Smooth muscle cell (in vitro differentiated cells): Measurements from ENCODE around the gene PCDHA8. TPM values are rescaled to one million over a fixed set of nuclear protein-coding genes. Genes with fewer than 3 reads are reported as not detected.
"Not testable (repeated sequence)": the region's sequence is repeated elsewhere in the genome, so short reads cannot be mapped to it uniquely, and the experiment has no call there.

Experiments
- DNase-seq: peaks from one replicate; lab custom pipeline; 2025; ENCODE audit not compliant: unreplicated experiment; lab: John Stamatoyannopoulos, UW
- H2AFZ ChIP-seq: fragments of 200-600 bp; sonication (generic); 2 replicates; pipeline ENCODE4 v1.6.0; 2016; ENCODE audit warnings: antibody characterized with exemption, low read depth, mild to moderate bottlenecking
- H3F3A ChIP-seq: fragments of 200-600 bp; sonication (generic); 2 replicates; pipeline ENCODE4 v1.6.0; 2017; ENCODE audit warnings: antibody characterized with exemption, low read depth
- H3K27ac ChIP-seq: fragments of 200-600 bp; sonication (generic); 2 replicates; pipeline ENCODE4 v1.5.1; 2016; ENCODE audit warnings: low read depth, mild to moderate bottlenecking
- H3K27me3 ChIP-seq: fragments of 200-600 bp; sonication (generic); 2 replicates; pipeline ENCODE4 v1.6.1; 2016; ENCODE audit warnings: low read depth, mild to moderate bottlenecking
- H3K36me3 ChIP-seq: fragments of 200-600 bp; sonication (generic); 2 replicates; pipeline ENCODE4 v1.5.1; 2016; ENCODE audit warnings: low read depth
- H3K4me1 ChIP-seq: fragments of 200-600 bp; sonication (generic); 2 replicates; pipeline ENCODE4 v1.5.1; 2016; ENCODE audit warnings: low read depth
- H3K4me2 ChIP-seq: fragments of 200-600 bp; sonication (generic); 2 replicates; pipeline ENCODE4 v1.6.0; 2016; ENCODE audit warnings: mild to moderate bottlenecking
- H3K4me3 ChIP-seq: fragments of 200-600 bp; sonication (generic); 2 replicates; pipeline ENCODE4 v1.5.1; 2016; ENCODE audit warnings: mild to moderate bottlenecking
- H3K79me2 ChIP-seq: fragments of 200-600 bp; sonication (generic); 2 replicates; pipeline ENCODE4 v1.6.0; 2016; ENCODE audit warnings: low read depth, mild to moderate bottlenecking
- H3K9ac ChIP-seq: fragments of 200-600 bp; sonication (generic); 2 replicates; pipeline ENCODE4 v1.6.0; 2016; ENCODE audit warnings: low read depth
- H3K9me3 ChIP-seq: fragments of 200-600 bp; sonication (generic); replicated peaks from 2 replicates; pipeline ENCODE4 v1.5.1; 2016; ENCODE audit warnings: low read depth
- H4K20me1 ChIP-seq: fragments of 200-600 bp; sonication (generic); 2 replicates; pipeline ENCODE4 v1.6.0; 2016; ENCODE audit warnings: low read depth
- WGBS: methylation state at CpG from one replicate; pipeline ENCODE4 v1.1.7; 2016; ENCODE audit warnings: low lambda C conversion rate; 5-methylcytosine and 5-hydroxymethylcytosine counted together
- polyA plus RNA-seq: library from polyadenylated mRNA; unstranded; fragments of >200 nt; fragmentation: Nextera tagmentation; extraction: Ambion mirVana; gene quantifications from 2 replicates; pipeline ENCODE4 v1.2.1, GENCODE V29; 2016
- total RNA-seq: library from RNA; depleted of rRNA; stranded (reverse); fragments of >200 nt; gene quantifications from 2 replicates; pipeline ENCODE4 v1.2.3, GENCODE V29; 2014
- TF ChIP-seq, protein P1 (sequence below): fragments of 200-600 bp; sonication (generic); IDR thresholded peaks from 2 replicates; pipeline ENCODE4 v1.5.1; 2017; ENCODE audit warnings: borderline replicate concordance, mild to moderate bottlenecking, antibody characterized with exemption; ENCODE audit not compliant: insufficient read depth, poor library complexity, severe bottlenecking

PCDHA8 gene
- total and polyA plus RNA-seq, 2 experiments from 2014 or later, result 0.40 TPM

DNA sequence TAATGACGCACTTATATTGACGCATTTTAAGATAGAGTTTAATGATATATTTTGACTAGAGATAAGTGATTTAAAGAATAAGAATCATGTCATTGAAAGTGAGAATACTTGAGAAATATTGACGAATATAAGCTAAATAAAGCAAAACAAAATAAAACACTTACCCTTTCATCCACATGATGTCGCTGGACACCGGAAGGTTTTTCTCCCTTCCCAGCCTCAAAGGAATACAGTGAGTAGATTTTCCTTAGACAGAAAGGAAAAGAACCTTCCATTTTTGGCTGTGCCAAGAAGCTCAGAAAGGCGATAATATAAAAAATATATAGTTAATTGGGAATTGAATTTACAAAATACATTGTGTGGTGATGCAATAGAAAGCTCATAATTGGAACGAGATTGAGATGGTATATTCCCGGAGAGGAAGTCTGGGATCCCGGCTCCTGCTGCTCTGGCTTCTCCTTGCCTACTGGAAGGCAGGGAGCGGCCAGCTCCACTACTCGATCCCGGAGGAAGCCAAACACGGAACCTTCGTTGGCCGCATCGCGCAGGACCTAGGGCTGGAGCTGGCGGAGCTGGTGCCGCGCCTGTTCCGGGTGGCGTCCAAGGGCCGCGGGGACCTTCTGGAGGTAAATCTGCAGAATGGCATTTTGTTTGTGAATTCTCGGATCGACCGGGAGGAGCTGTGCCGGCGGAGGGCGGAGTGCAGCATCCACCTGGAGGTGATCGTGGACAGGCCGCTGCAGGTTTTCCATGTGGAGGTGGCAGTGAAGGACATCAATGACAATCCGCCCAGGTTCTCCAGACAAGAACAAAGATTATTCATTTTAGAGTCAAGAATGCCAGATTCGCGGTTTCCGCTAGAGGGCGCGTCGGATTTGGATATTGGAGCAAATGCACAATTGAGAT, 19.4 kb upstream of the PCDHA8 start, which contains the start of gene PCDHA5:
Gene PCDHA5 (plus strand): TSS at position 239 of the 906 bp plus-strand sequence.
- H2AFZ ChIP-seq, result no peak within 1 kb of the TSS
- H3K9me3 ChIP-seq, result no peaks in the 10 kb centered on the region
- H3K36me3 ChIP-seq, result no peaks in the 10 kb centered on the region
- H3K27ac ChIP-seq, result no peak within 1 kb of the TSS
- TF ChIP-seq, protein P1, sequence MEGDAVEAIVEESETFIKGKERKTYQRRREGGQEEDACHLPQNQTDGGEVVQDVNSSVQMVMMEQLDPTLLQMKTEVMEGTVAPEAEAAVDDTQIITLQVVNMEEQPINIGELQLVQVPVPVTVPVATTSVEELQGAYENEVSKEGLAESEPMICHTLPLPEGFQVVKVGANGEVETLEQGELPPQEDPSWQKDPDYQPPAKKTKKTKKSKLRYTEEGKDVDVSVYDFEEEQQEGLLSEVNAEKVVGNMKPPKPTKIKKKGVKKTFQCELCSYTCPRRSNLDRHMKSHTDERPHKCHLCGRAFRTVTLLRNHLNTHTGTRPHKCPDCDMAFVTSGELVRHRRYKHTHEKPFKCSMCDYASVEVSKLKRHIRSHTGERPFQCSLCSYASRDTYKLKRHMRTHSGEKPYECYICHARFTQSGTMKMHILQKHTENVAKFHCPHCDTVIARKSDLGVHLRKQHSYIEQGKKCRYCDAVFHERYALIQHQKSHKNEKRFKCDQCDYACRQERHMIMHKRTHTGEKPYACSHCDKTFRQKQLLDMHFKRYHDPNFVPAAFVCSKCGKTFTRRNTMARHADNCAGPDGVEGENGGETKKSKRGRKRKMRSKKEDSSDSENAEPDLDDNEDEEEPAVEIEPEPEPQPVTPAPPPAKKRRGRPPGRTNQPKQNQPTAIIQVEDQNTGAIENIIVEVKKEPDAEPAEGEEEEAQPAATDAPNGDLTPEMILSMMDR, result no peak
- H3K27me3 ChIP-seq, result no peaks in the 10 kb centered on the region
- H3K4me1 ChIP-seq, result no peaks in the 10 kb centered on the region
- H3K9ac ChIP-seq, result no peak within 1 kb of the TSS
- DNase-seq, result no peak
- no peak within 1 kb of the TSS for H3K4me2 ChIP-seq
- no peaks in the 10 kb centered on the region for H3F3A ChIP-seq
- no peaks in the 10 kb centered on the region for H4K20me1 ChIP-seq
- 95% methylated on average over 39 of the region's 39 CpGs for WGBS
- H3K79me2 ChIP-seq, result no peaks in the 10 kb centered on the region
- no peak within 1 kb of the TSS for H3K4me3 ChIP-seq

DNA sequence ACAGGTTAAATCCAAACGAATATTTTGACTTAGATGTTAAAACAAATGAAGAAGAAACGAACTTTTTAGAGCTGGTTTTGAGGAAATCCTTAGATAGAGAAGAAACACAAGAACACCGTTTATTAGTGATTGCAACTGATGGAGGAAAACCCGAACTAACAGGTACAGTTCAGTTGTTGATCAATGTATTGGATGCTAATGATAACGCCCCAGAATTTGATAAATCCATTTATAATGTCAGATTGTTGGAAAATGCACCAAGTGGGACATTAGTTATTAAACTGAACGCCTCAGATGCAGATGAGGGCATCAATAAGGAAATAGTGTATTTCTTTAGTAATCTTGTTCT, 18.7 kb upstream of the PCDHA8 start:
- H3K27ac ChIP-seq, result no peak overlapping the region
- H3K4me3 ChIP-seq, result no peak overlapping the region
- H3K79me2 ChIP-seq, result no peaks in the 10 kb centered on the region
- no peak for DNase-seq
- H3F3A ChIP-seq, result no peaks in the 10 kb centered on the region
- H3K9me3 ChIP-seq, result no peaks in the 10 kb centered on the region
- H3K4me2 ChIP-seq, result no peak overlapping the region
- H3K27me3 ChIP-seq, result no peaks in the 10 kb centered on the region
- H3K9ac ChIP-seq, result no peak overlapping the region
- no peaks in the 10 kb centered on the region for H3K36me3 ChIP-seq
- H3K4me1 ChIP-seq, result no peaks in the 10 kb centered on the region
- TF ChIP-seq, protein P1, result no peak
- H2AFZ ChIP-seq, result no peak overlapping the region
- WGBS, result 94% methylated on average over 6 of the region's 6 CpGs
- H4K20me1 ChIP-seq, result no peaks in the 10 kb centered on the region

DNA sequence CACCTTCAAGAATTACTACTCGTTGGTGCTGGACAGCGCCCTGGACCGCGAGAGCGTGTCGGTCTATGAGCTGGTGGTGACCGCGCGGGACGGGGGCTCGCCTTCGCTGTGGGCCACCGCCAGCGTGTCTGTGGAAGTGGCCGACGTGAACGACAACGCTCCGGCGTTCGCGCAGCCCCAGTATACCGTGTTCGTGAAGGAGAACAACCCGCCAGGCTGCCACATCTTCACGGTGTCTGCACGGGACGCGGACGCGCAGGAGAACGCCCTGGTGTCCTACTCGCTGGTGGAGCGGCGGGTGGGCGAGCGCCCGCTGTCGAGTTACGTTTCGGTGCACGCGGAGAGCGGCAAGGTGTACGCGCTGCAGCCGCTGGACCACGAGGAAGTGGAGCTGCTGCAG, 18.0 kb upstream of the PCDHA8 start:
- not testable (repeated sequence) for H3K4me3 ChIP-seq, H3K36me3 ChIP-seq, H2AFZ ChIP-seq, H3K27me3 ChIP-seq, H3K4me1 ChIP-seq, H4K20me1 ChIP-seq, H3F3A ChIP-seq, H3K4me2 ChIP-seq, DNase-seq, H3K27ac ChIP-seq, H3K9me3 ChIP-seq, H3K9ac ChIP-seq, H3K79me2 ChIP-seq
- 99% methylated on average over 48 of the region's 48 CpGs for WGBS

DNA sequence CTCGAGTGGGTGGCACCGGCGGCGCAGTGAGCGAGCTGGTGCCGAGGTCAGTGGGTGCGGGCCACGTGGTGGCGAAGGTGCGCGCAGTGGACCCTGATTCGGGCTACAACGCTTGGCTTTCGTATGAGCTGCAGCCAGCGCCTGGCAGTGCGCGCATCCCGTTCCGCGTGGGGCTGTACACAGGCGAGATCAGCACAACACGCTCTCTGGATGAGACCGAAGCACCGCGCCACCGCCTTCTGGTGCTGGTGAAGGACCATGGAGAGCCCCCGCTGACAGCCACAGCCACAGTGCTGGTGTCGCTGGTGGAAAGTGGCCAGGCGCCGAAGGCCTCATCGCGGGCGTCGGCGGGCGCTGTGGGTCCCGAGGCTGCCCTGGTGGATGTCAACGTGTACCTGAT, 17.5 kb upstream of the PCDHA8 start:
- TF ChIP-seq, protein P1, result no peak
- H3K79me2 ChIP-seq, result no peaks in the 10 kb centered on the region
- no peak overlapping the region for H3K27ac ChIP-seq
- H3K4me2 ChIP-seq, result no peak overlapping the region
- no peaks in the 10 kb centered on the region for H3K9me3 ChIP-seq
- H3K36me3 ChIP-seq, result no peaks in the 10 kb centered on the region
- no peaks in the 10 kb centered on the region for H3F3A ChIP-seq
- no peak for DNase-seq
- 97% methylated on average over 36 of the region's 38 CpGs for WGBS
- H3K4me1 ChIP-seq, result no peaks in the 10 kb centered on the region
- no peak overlapping the region for H3K9ac ChIP-seq
- no peaks in the 10 kb centered on the region for H4K20me1 ChIP-seq
- no peaks in the 10 kb centered on the region for H3K27me3 ChIP-seq
- no peak overlapping the region for H3K4me3 ChIP-seq
- no peak overlapping the region for H2AFZ ChIP-seq
